Liver (tissue), 9 donors: Measurements from ENCODE around the gene COLEC11. TPM values are rescaled to one million over a fixed set of nuclear protein-coding genes. Genes with fewer than 3 reads are reported as not detected.
"Not testable (repeated sequence)": the region's sequence is repeated elsewhere in the genome, so short reads cannot be mapped to it uniquely, and the experiment has no call there.

Experiments
- DNase-seq: peaks from one replicate; pipeline ENCODE4 v3.0.0-alpha.2; 2017; ENCODE audit warnings: low spot score
- H3K27ac ChIP-seq, 2 donors: one replicate each; pipeline ENCODE4 v1.7.0; 2013; ENCODE audit warnings: inconsistent platforms in 2 of 2, low read length in 2 of 2, control low read depth in 1 of 2, low read depth in 1 of 2, mild to moderate bottlenecking in 1 of 2
- H3K27me3 ChIP-seq, 4 donors: one replicate each; pipeline versions ENCODE4 v1.6.1 to v1.7.0; 2013; ENCODE audit warnings: low read length in 3 of 4, inconsistent platforms in 1 of 4, mild to moderate bottlenecking in 1 of 4, moderate library complexity in 1 of 4; ENCODE audit not compliant: control insufficient read depth in 4 of 4, insufficient read depth in 4 of 4
- H3K36me3 ChIP-seq, 4 donors: one replicate each; pipeline versions ENCODE4 v1.6.1 to v1.7.0; 2013; ENCODE audit warnings: low read length in 3 of 4, mild to moderate bottlenecking in 3 of 4, low read depth in 1 of 4, moderate library complexity in 1 of 4; ENCODE audit not compliant: control insufficient read depth in 4 of 4, insufficient read depth in 3 of 4
- H3K4me1 ChIP-seq, 4 donors: one replicate each; pipeline versions ENCODE4 v1.6.1 to v1.7.0; 2013; ENCODE audit warnings: low read length in 3 of 4, mild to moderate bottlenecking in 3 of 4, moderate library complexity in 1 of 4; ENCODE audit not compliant: control insufficient read depth in 4 of 4, insufficient read depth in 4 of 4
- H3K4me3 ChIP-seq, 3 donors: one replicate each; pipeline versions ENCODE4 v1.6.1 to v1.7.0; 2013; ENCODE audit warnings: low read length in 3 of 3, control low read depth in 1 of 3, low read depth in 1 of 3, mild to moderate bottlenecking in 1 of 3
- H3K9ac ChIP-seq, 2 donors: one replicate each; pipeline ENCODE4 v1.7.0; 2013; ENCODE audit warnings: low read length in 2 of 2, mild to moderate bottlenecking in 2 of 2, moderate library complexity in 2 of 2, control low read depth in 1 of 2, low read depth in 1 of 2
- H3K9me3 ChIP-seq, 4 donors: one replicate each; pipeline versions ENCODE4 v1.6.1 to v1.7.0; 2013; ENCODE audit warnings: low read length in 3 of 4; ENCODE audit not compliant: control insufficient read depth in 4 of 4
- ATF3 ChIP-seq: IDR thresholded peaks from 2 replicates; pipeline ENCODE4 v1.6.1; 2016; ENCODE audit warnings: antibody characterized with exemption
- CTCF ChIP-seq: fragments of 150-350 bp; IDR thresholded peaks from 2 replicates; pipeline ENCODE4 v1.5.1; 2017; ENCODE audit warnings: improper control_type of control experiment, low read depth, low read length; ENCODE audit not compliant: missing input control
- EGR1 ChIP-seq, 2 donors: IDR thresholded peaks; 2 replicates each; pipeline ENCODE4 v1.6.1; 2016 to 2018; ENCODE audit warnings: antibody characterized with exemption in 2 of 2, low read depth in 2 of 2
- FOXA1 ChIP-seq: IDR thresholded peaks from 2 replicates; pipeline ENCODE4 v1.6.1; 2016; ENCODE audit warnings: antibody characterized with exemption
- FOXA2 ChIP-seq: IDR thresholded peaks from 2 replicates; pipeline ENCODE4 v1.6.1; 2016; ENCODE audit warnings: antibody characterized with exemption
- GABPA ChIP-seq, 2 donors: IDR thresholded peaks in 1 of 2; conservative IDR thresholded peaks in 1 of 2; 2 replicates each; pipeline ENCODE4 v1.6.1; 2016; ENCODE audit warnings: antibody characterized with exemption in 2 of 2, mild to moderate bottlenecking in 1 of 2, moderate library complexity in 1 of 2
- HNF4A ChIP-seq, 2 donors: conservative IDR thresholded peaks; 2 replicates each; pipeline ENCODE4 v1.6.1; 2016; ENCODE audit warnings: antibody characterized with exemption in 2 of 2, mild to moderate bottlenecking in 2 of 2
- HNF4G ChIP-seq: IDR thresholded peaks from 2 replicates; pipeline ENCODE4 v1.6.1; 2016; ENCODE audit warnings: antibody characterized with exemption
- JUND ChIP-seq, 2 donors: IDR thresholded peaks; 2 replicates each; pipeline ENCODE4 v1.6.1; 2016; ENCODE audit warnings: antibody characterized with exemption in 2 of 2
- MAX ChIP-seq: IDR thresholded peaks from 2 replicates; pipeline ENCODE4 v1.6.1; 2016; ENCODE audit warnings: antibody characterized with exemption
- NR2F2 ChIP-seq: IDR thresholded peaks from 2 replicates; pipeline ENCODE4 v1.6.1; 2016; ENCODE audit warnings: antibody characterized with exemption
- RAD21 ChIP-seq, 2 donors: IDR thresholded peaks; 2 replicates each; pipeline ENCODE4 v1.6.1; 2016; ENCODE audit warnings: antibody characterized with exemption in 2 of 2, mild to moderate bottlenecking in 2 of 2
- REST ChIP-seq: IDR thresholded peaks from 2 replicates; pipeline ENCODE4 v1.6.1; 2016; ENCODE audit warnings: antibody characterized with exemption, mild to moderate bottlenecking
- RXRA ChIP-seq, 2 donors: IDR thresholded peaks; 2 replicates each; pipeline ENCODE4 v1.6.1; 2017 to 2018; ENCODE audit warnings: antibody characterized with exemption in 2 of 2, mild to moderate bottlenecking in 1 of 2
- SP1 ChIP-seq: IDR thresholded peaks from 2 replicates; pipeline ENCODE4 v1.6.1; 2018; ENCODE audit warnings: antibody characterized with exemption, mild to moderate bottlenecking
- TAF1 ChIP-seq: conservative IDR thresholded peaks from 2 replicates; pipeline ENCODE4 v1.6.1; 2016; ENCODE audit warnings: antibody characterized with exemption, mild to moderate bottlenecking
- YY1 ChIP-seq: IDR thresholded peaks from 2 replicates; pipeline ENCODE4 v1.6.1; 2016; ENCODE audit warnings: antibody characterized with exemption, mild to moderate bottlenecking
- WGBS: extraction: QIAGEN DNeasy Blood & Tissue Kit; methylation state at CpG from one replicate; pipeline ENCODE4 v1.1.7; 2013; 5-methylcytosine and 5-hydroxymethylcytosine counted together
- polyA plus RNA-seq, 2 donors: library from polyadenylated mRNA; stranded (reverse) in 1 of 2; unstranded in 1 of 2; fragments of 200-250 nt in 1 of 2; fragments of >200 nt in 1 of 2; fragmentation: Nextera tagmentation in 1 of 2; extraction: Ambion mirVana in 1 of 2; gene quantifications; one replicate each; pipeline versions ENCODE4 v1.2.1 to v1.2.3, GENCODE V29; 2013 to 2015
- total RNA-seq, 2 donors: library from RNA; depleted of rRNA; stranded (reverse); fragments of >200 nt; gene quantifications; one replicate each; pipeline ENCODE4 v1.2.3, GENCODE V29; 2014
- TF ChIP-seq, protein P1 (sequence below): IDR thresholded peaks from 2 replicates; pipeline ENCODE4 v1.6.1; 2016; ENCODE audit warnings: antibody characterized with exemption
- donor health status: healthy.
- donor health status: healthy.
- donor health status: healthy.
- donor health status: healthy.
- donor health status: healthy.

The COLEC11 gene
- total and polyA plus RNA-seq, 4 donors, result 31.0 to 100 (median 70.9) TPM

- TF ChIP-seq, protein P1, sequence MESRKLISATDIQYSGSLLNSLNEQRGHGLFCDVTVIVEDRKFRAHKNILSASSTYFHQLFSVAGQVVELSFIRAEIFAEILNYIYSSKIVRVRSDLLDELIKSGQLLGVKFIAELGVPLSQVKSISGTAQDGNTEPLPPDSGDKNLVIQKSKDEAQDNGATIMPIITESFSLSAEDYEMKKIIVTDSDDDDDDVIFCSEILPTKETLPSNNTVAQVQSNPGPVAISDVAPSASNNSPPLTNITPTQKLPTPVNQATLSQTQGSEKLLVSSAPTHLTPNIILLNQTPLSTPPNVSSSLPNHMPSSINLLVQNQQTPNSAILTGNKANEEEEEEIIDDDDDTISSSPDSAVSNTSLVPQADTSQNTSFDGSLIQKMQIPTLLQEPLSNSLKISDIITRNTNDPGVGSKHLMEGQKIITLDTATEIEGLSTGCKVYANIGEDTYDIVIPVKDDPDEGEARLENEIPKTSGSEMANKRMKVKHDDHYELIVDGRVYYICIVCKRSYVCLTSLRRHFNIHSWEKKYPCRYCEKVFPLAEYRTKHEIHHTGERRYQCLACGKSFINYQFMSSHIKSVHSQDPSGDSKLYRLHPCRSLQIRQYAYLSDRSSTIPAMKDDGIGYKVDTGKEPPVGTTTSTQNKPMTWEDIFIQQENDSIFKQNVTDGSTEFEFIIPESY, result no peak
Measured at GRCh38 chr2:3618367-3618766, 23.5 kb downstream of the COLEC11 start (continued).

DNA sequence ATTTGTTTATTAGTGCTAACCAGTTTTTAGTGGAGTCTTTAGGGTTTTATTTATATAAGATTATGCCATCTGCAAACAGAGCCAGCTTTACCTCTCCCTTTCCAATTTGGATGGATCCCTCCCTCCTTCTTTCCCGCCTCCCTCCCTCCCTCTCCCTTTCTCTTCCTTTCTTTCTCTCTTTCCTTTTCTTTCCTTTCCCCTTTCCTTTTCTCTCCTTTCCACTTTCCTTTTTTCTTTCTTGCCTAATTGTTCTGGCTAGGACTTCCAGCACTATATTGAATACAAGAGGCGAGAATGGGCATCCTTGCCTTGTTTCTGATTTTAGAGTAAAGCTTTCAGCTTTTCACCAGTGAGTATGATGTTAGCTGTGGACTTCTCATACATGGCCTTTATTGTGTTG, 24.1 kb downstream of the COLEC11 start:
- TF ChIP-seq NR2F2 (no peak), EGR1 (IDR thresholded peaks at IDR 0.05; ENCODE audit: low read depth in 2 of 2) (no peak), TAF1 (no peak), GABPA (IDR thresholded peaks at IDR 0.05 in 1 of 2, conservative IDR thresholded peaks at IDR 0.05 in 1 of 2) (no peak), REST (no peak), RAD21 (IDR thresholded peaks at IDR 0.05) (no peak), YY1 (no peak), HNF4A (conservative IDR thresholded peaks at IDR 0.05) (no peak), JUND (IDR thresholded peaks at IDR 0.05) (no peak), MAX (no peak), FOXA1 (no peak), RXRA (IDR thresholded peaks at IDR 0.05) (no peak), HNF4G (no peak), CTCF (no peak), FOXA2 (no peak), ATF3 (no peak), SP1 (no peak)
- TF ChIP-seq, protein P1, result no peak
- no peaks in the 10 kb centered on the region for H3K27me3 ChIP-seq
- H3K36me3 ChIP-seq, result no peaks in the 10 kb centered on the region
- H3K4me3 ChIP-seq, result no peak overlapping the region
- no peak overlapping the region for H3K9ac ChIP-seq
- DNase-seq, result no peak
- H3K9me3 ChIP-seq, result no peaks in the 10 kb centered on the region
- WGBS, result 89% methylated on average over 2 of the region's 2 CpGs
- no peak overlapping the region for H3K27ac ChIP-seq
- no peaks in the 10 kb centered on the region for H3K4me1 ChIP-seq

DNA sequence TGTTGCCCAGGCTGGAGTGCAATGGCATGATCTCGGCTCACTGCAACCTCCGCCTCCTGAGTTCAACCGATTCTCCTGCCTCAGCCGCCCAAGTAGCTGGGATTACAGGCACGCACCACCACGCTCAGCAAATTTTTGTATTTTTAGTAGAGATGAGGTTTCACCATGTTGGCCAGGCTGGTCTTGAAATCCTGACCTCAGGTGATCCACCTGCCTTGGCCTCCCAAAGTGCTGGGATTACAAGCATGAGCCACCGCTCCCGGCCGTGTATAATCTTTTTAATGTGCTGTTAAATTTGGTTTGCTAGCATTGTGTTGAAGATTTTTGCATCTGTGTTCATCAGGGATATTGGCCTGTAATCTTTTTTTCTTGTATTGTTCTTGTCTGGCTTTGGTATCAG, 24.7 kb downstream of the COLEC11 start:
- H3K9ac ChIP-seq, DNase-seq, H3K9me3 ChIP-seq, H3K4me1 ChIP-seq, H3K4me3 ChIP-seq, H3K36me3 ChIP-seq, H3K27ac ChIP-seq, H3K27me3 ChIP-seq: not testable (repeated sequence)
- WGBS, result 94% methylated on average over 9 of the region's 9 CpGs
